ENCODE results near the gene CREB3L2.

The CREB3L2 gene

GRCh38 chr7:137878333-137878961 lies 123.4 kb downstream of the CREB3L2 start:
- H3K9me3 ChIP-seq (ENCODE audit: control insufficient read depth, low read length), result no peaks in the 10 kb centered on the region
- peaks cover 33% of the 10 kb centered on the region for H3K4me1 ChIP-seq (ENCODE audit: control insufficient read depth, insufficient read depth, low read length)
- H3K27me3 ChIP-seq (ENCODE audit: control insufficient read depth, insufficient read depth, low read length, poor library complexity, severe bottlenecking), result no peaks in the 10 kb centered on the region
- WGBS, 2 experiments, result 77 to 81% methylated on average over 8 of the region's 8 CpGs
- H3K36me3 ChIP-seq (ENCODE audit: control insufficient read depth, insufficient read depth, low read length), result peaks cover 14% of the 10 kb centered on the region
- no peak overlapping the region for H3K27ac ChIP-seq (ENCODE audit: insufficient read depth, low read depth, low read length, poor library complexity, severe bottlenecking)
- H3K4me3 ChIP-seq (ENCODE audit: insufficient read depth, low read depth, low read length), result no peak overlapping the region

GRCh38 chr7:137877027-137877675 lies 124.7 kb downstream of the CREB3L2 start:
- Histone ChIP-seq H3K27ac (ENCODE audit: insufficient read depth, low read depth, low read length, poor library complexity, severe bottlenecking) (no peak overlapping the region), H3K4me1 (ENCODE audit: control insufficient read depth, insufficient read depth, low read length) (peaks cover 33% of the 10 kb centered on the region), H3K27me3 (ENCODE audit: control insufficient read depth, insufficient read depth, low read length, poor library complexity, severe bottlenecking) (no peaks in the 10 kb centered on the region), H3K4me3 (ENCODE audit: insufficient read depth, low read depth, low read length) (no peak overlapping the region), H3K36me3 (ENCODE audit: control insufficient read depth, insufficient read depth, low read length) (peaks cover 9% of the 10 kb centered on the region), H3K9me3 (ENCODE audit: control insufficient read depth, low read length) (no peaks in the 10 kb centered on the region)
- WGBS, 2 experiments, result 6 to 52% methylated on average over 3 to 5 of the region's 5 CpGs

GRCh38 chr7:137875746-137876145 lies 126.1 kb downstream of the CREB3L2 start:
- H3K4me1 ChIP-seq (ENCODE audit: control insufficient read depth, insufficient read depth, low read length), result peaks cover 33% of the 10 kb centered on the region
- no peaks in the 10 kb centered on the region for H3K36me3 ChIP-seq (ENCODE audit: control insufficient read depth, insufficient read depth, low read length)
- H3K9me3 ChIP-seq (ENCODE audit: control insufficient read depth, low read length), result no peaks in the 10 kb centered on the region
- WGBS, 2 experiments, result 97 to 100% methylated on average over 4 of the region's 4 CpGs
- no peak overlapping the region for H3K27ac ChIP-seq (ENCODE audit: insufficient read depth, low read depth, low read length, poor library complexity, severe bottlenecking)
- no peaks in the 10 kb centered on the region for H3K27me3 ChIP-seq (ENCODE audit: control insufficient read depth, insufficient read depth, low read length, poor library complexity, severe bottlenecking)
- H3K4me3 ChIP-seq (ENCODE audit: insufficient read depth, low read depth, low read length), result no peak overlapping the region

- WGBS, 2 experiments, result 89% methylated on average over 7 of the region's 7 CpGs
- Histone ChIP-seq H3K4me3 (ENCODE audit: insufficient read depth, low read depth, low read length) (no peak overlapping the region), H3K27me3 (ENCODE audit: control insufficient read depth, insufficient read depth, low read length, poor library complexity, severe bottlenecking) (no peaks in the 10 kb centered on the region), H3K27ac (ENCODE audit: insufficient read depth, low read depth, low read length, poor library complexity, severe bottlenecking) (no peak overlapping the region), H3K36me3 (ENCODE audit: control insufficient read depth, insufficient read depth, low read length) (no peaks in the 10 kb centered on the region), H3K9me3 (ENCODE audit: control insufficient read depth, low read length) (no peaks in the 10 kb centered on the region), H3K4me1 (ENCODE audit: control insufficient read depth, insufficient read depth, low read length) (peaks cover 20% of the 10 kb centered on the region)
These were observed 127.7 kb downstream of the CREB3L2 start for GRCh38 chr7:137873979-137874777.

GRCh38 chr7:137873524-137873923 lies 128.4 kb downstream of the CREB3L2 start:
- Histone ChIP-seq H3K36me3 (ENCODE audit: control insufficient read depth, insufficient read depth, low read length) (no peaks in the 10 kb centered on the region), H3K27ac (ENCODE audit: insufficient read depth, low read depth, low read length, poor library complexity, severe bottlenecking) (no peak overlapping the region), H3K27me3 (ENCODE audit: control insufficient read depth, insufficient read depth, low read length, poor library complexity, severe bottlenecking) (no peaks in the 10 kb centered on the region), H3K4me3 (ENCODE audit: insufficient read depth, low read depth, low read length) (no peak overlapping the region), H3K4me1 (ENCODE audit: control insufficient read depth, insufficient read depth, low read length) (peaks cover 14% of the 10 kb centered on the region), H3K9me3 (ENCODE audit: control insufficient read depth, low read length) (no peaks in the 10 kb centered on the region)
- WGBS, 2 experiments, result 94 to 96% methylated on average over 3 of the region's 3 CpGs

GRCh38 chr7:137871170-137871915 lies 130.5 kb downstream of the CREB3L2 start:
- no peak overlapping the region for H3K4me3 ChIP-seq (ENCODE audit: insufficient read depth, low read depth, low read length)
- no peaks in the 10 kb centered on the region for H3K36me3 ChIP-seq (ENCODE audit: control insufficient read depth, insufficient read depth, low read length)
- no peaks in the 10 kb centered on the region for H3K27me3 ChIP-seq (ENCODE audit: control insufficient read depth, insufficient read depth, low read length, poor library complexity, severe bottlenecking)
- no peak overlapping the region for H3K27ac ChIP-seq (ENCODE audit: insufficient read depth, low read depth, low read length, poor library complexity, severe bottlenecking)
- WGBS, 2 experiments, result 97% methylated on average over 7 of the region's 7 CpGs
- no peaks in the 10 kb centered on the region for H3K9me3 ChIP-seq (ENCODE audit: control insufficient read depth, low read length)
- no peaks in the 10 kb centered on the region for H3K4me1 ChIP-seq (ENCODE audit: control insufficient read depth, insufficient read depth, low read length)

- H3K27me3 ChIP-seq (ENCODE audit: control insufficient read depth, insufficient read depth, low read length, poor library complexity, severe bottlenecking), result no peaks in the 10 kb centered on the region
- no peaks in the 10 kb centered on the region for H3K4me1 ChIP-seq (ENCODE audit: control insufficient read depth, insufficient read depth, low read length)
- H3K36me3 ChIP-seq (ENCODE audit: control insufficient read depth, insufficient read depth, low read length), result no peaks in the 10 kb centered on the region
- H3K9me3 ChIP-seq (ENCODE audit: control insufficient read depth, low read length), result no peaks in the 10 kb centered on the region
- no peak overlapping the region for H3K4me3 ChIP-seq (ENCODE audit: insufficient read depth, low read depth, low read length)
- H3K27ac ChIP-seq (ENCODE audit: insufficient read depth, low read depth, low read length, poor library complexity, severe bottlenecking), result no peak overlapping the region
These were observed 131.2 kb downstream of the CREB3L2 start for GRCh38 chr7:137870684-137871083.

- Histone ChIP-seq H3K27ac (ENCODE audit: insufficient read depth, low read depth, low read length, poor library complexity, severe bottlenecking) (no peak overlapping the region), H3K36me3 (ENCODE audit: control insufficient read depth, insufficient read depth, low read length) (no peaks in the 10 kb centered on the region), H3K27me3 (ENCODE audit: control insufficient read depth, insufficient read depth, low read length, poor library complexity, severe bottlenecking) (no peaks in the 10 kb centered on the region), H3K4me3 (ENCODE audit: insufficient read depth, low read depth, low read length) (no peak overlapping the region), H3K4me1 (ENCODE audit: control insufficient read depth, insufficient read depth, low read length) (no peaks in the 10 kb centered on the region), H3K9me3 (ENCODE audit: control insufficient read depth, low read length) (no peaks in the 10 kb centered on the region)
- WGBS, 2 experiments, result no CpG with 5 or more reads among the region's 1 CpG
These were observed 131.8 kb downstream of the CREB3L2 start for GRCh38 chr7:137870078-137870477.

GRCh38 chr7:137869260-137869659 lies 132.6 kb downstream of the CREB3L2 start:
- H3K4me1 ChIP-seq (ENCODE audit: control insufficient read depth, insufficient read depth, low read length), result no peaks in the 10 kb centered on the region
- WGBS, 2 experiments, result 93 to 95% methylated on average over 3 of the region's 3 CpGs
- H3K4me3 ChIP-seq (ENCODE audit: insufficient read depth, low read depth, low read length), result no peak overlapping the region
- no peaks in the 10 kb centered on the region for H3K9me3 ChIP-seq (ENCODE audit: control insufficient read depth, low read length)
- H3K36me3 ChIP-seq (ENCODE audit: control insufficient read depth, insufficient read depth, low read length), result no peaks in the 10 kb centered on the region
- H3K27ac ChIP-seq (ENCODE audit: insufficient read depth, low read depth, low read length, poor library complexity, severe bottlenecking), result no peak overlapping the region
- H3K27me3 ChIP-seq (ENCODE audit: control insufficient read depth, insufficient read depth, low read length, poor library complexity, severe bottlenecking), result no peaks in the 10 kb centered on the region

- WGBS, 2 experiments, result 95 to 98% methylated on average over 3 of the region's 3 CpGs
- Histone ChIP-seq H3K4me1 (ENCODE audit: control insufficient read depth, insufficient read depth, low read length) (no peaks in the 10 kb centered on the region), H3K9me3 (ENCODE audit: control insufficient read depth, low read length) (no peaks in the 10 kb centered on the region), H3K27me3 (ENCODE audit: control insufficient read depth, insufficient read depth, low read length, poor library complexity, severe bottlenecking) (no peaks in the 10 kb centered on the region), H3K36me3 (ENCODE audit: control insufficient read depth, insufficient read depth, low read length) (no peaks in the 10 kb centered on the region), H3K27ac (ENCODE audit: insufficient read depth, low read depth, low read length, poor library complexity, severe bottlenecking) (no peak overlapping the region), H3K4me3 (ENCODE audit: insufficient read depth, low read depth, low read length) (no peak overlapping the region)
These were observed 134.6 kb downstream of the CREB3L2 start for GRCh38 chr7:137867289-137867688.

Data from ectodermal cell (in vitro differentiated cells).